Measurements from ENCODE around the gene TFR2.

DNA sequence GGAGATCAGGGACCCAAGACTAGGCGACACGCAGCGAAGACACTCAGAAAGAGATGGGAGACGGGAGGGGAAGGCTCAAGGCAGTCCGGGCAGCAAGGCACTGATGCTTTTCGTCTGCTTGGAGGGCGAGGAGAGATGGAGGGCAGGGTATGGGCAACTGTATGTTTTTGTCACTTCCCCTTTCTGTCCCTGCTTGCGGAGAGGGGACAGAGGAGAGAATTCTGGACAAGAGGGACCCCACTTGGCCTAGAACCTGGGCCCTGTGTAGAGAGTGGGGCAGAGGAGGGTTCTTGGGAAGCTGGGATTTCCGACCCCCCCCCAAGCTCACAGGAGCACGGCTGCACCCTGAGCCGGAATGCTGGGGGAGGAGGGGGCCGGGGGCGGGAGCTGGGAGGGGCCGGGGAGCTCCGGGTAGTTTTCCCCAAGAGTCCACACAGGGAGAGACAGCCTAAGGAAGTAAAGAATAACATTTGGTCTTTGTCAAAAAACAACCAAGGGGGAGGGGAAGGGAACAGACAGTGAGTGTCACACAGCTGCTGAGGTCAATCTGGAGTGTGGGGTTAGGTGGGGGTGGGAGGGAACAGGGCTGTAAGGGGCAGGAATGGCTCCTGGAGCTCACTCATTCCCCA lies 57.2 kb downstream of the TFR2 start:
- TF ChIP-seq, protein P1, sequence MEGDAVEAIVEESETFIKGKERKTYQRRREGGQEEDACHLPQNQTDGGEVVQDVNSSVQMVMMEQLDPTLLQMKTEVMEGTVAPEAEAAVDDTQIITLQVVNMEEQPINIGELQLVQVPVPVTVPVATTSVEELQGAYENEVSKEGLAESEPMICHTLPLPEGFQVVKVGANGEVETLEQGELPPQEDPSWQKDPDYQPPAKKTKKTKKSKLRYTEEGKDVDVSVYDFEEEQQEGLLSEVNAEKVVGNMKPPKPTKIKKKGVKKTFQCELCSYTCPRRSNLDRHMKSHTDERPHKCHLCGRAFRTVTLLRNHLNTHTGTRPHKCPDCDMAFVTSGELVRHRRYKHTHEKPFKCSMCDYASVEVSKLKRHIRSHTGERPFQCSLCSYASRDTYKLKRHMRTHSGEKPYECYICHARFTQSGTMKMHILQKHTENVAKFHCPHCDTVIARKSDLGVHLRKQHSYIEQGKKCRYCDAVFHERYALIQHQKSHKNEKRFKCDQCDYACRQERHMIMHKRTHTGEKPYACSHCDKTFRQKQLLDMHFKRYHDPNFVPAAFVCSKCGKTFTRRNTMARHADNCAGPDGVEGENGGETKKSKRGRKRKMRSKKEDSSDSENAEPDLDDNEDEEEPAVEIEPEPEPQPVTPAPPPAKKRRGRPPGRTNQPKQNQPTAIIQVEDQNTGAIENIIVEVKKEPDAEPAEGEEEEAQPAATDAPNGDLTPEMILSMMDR (IDR thresholded peaks at IDR 0.05 in 8 of 11, conservative IDR thresholded peaks at IDR 0.05 in 3 of 11): no peak
- TF ChIP-seq POLR2A (IDR thresholded peaks at IDR 0.05): no peak
